Aorta (tissue), 5 donors: ENCODE data around the gene THADA. TPM values are rescaled to one million over a fixed set of nuclear protein-coding genes. Genes with fewer than 3 reads are reported as not detected.

ENCODE experiments used
- ATAC-seq: fragments of 200-7000 bp; cut with Tn5 transposase; one replicate; pipeline ENCODE4 v1.9.1; 2022; ENCODE audit warnings: moderate library complexity; ENCODE audit not compliant: low FRiP score
- DNase-seq, 2 donors: peaks; one replicate each; pipeline ENCODE4 v3.0.0-alpha.2; 2020
- H3K27ac ChIP-seq, 2 donors: one replicate each; pipeline ENCODE4 v1.5.1; 2013; ENCODE audit warnings: low read length in 2 of 2, mild to moderate bottlenecking in 2 of 2, moderate library complexity in 2 of 2, control low read depth in 1 of 2, inconsistent platforms in 1 of 2, low read depth in 1 of 2
- H3K27me3 ChIP-seq, 2 donors: one replicate each; pipeline ENCODE4 v1.6.1; 2013; ENCODE audit warnings: control low read depth in 1 of 2, low read length in 1 of 2, mild to moderate bottlenecking in 1 of 2, moderate library complexity in 1 of 2; ENCODE audit not compliant: insufficient read depth in 2 of 2, control insufficient read depth in 1 of 2
- H3K36me3 ChIP-seq, 2 donors: one replicate each; pipeline ENCODE4 v1.6.1; 2013; ENCODE audit warnings: control low read depth in 1 of 2, low read length in 1 of 2, mild to moderate bottlenecking in 1 of 2; ENCODE audit not compliant: insufficient read depth in 2 of 2, control insufficient read depth in 1 of 2
- H3K4me1 ChIP-seq, 2 donors: one replicate each; pipeline ENCODE4 v1.6.1; 2013; ENCODE audit warnings: low read length in 2 of 2, control low read depth in 1 of 2, mild to moderate bottlenecking in 1 of 2, moderate library complexity in 1 of 2; ENCODE audit not compliant: insufficient read depth in 2 of 2, control insufficient read depth in 1 of 2
- H3K4me3 ChIP-seq, 2 donors: one replicate each; pipeline ENCODE4 v1.5.1; 2013; ENCODE audit warnings: low read length in 2 of 2, control low read depth in 1 of 2, mild to moderate bottlenecking in 1 of 2
- H3K9me3 ChIP-seq: one replicate; pipeline ENCODE4 v1.6.1; 2013; ENCODE audit warnings: mild to moderate bottlenecking, low read length; ENCODE audit not compliant: control insufficient read depth
- WGBS, 2 donors: extraction: QIAGEN DNeasy Blood & Tissue Kit; methylation state at CpG; one replicate each; pipeline ENCODE4 v1.1.7; 2013; 5-methylcytosine and 5-hydroxymethylcytosine counted together
- intact Hi-C, 2 donors: fragments of 100-400 bp; cut with DNase I; formaldehyde crosslinking; loops; one replicate each; pipeline versions ENCODE4 v1.14.2 to v1.15.0; 2022
- polyA plus RNA-seq, 2 donors: library from polyadenylated mRNA; stranded (reverse); fragments of 200-250 nt; gene quantifications; one replicate each; pipeline ENCODE4 v1.2.3, GENCODE V29; 2013
- total RNA-seq, 2 donors: library from RNA; stranded (reverse); fragmentation: NEBNext Ultra II Directional; extraction: Animal tissue kit (Norgen Biotek cat#: 25700); gene quantifications; one replicate each; pipeline ENCODE4 v1.2.1, GENCODE V29; 2021
- donor health status: healthy with polysubstance abuse.
- donor health status: Bipolar disorder and iron deficiency.
- donor health status: DM: no; HTN: no; CAD: no.
- donor health status: DM: no; HTN: no; CAD: no.
- donor health status: DM: yes; HTN: yes; CAD: no.

THADA gene
- total and polyA plus RNA-seq, 4 donors: 12.4 to 38.5 (median 25.0) TPM

- Histone ChIP-seq H3K27ac (no peak overlapping the region), H3K9me3 (no peaks in the 10 kb centered on the region), H3K27me3 (no peaks in the 10 kb centered on the region), H3K4me1 (peaks cover 4 to 5% of the 10 kb centered on the region in 2 donors), H3K4me3 (no peak overlapping the region), H3K36me3 (no peaks in the 10 kb centered on the region)
- 6 to 8% methylated on average over 3 of the region's 3 CpGs for WGBS, 2 donors
- ATAC-seq: no peak
- DNase-seq: no peak
- intact Hi-C loops: loop anchor here in 1 of 2 donors (10.0 kb wide), 1 partner anchor 73 kb away; no protein-coding TSS in a partner anchor
These were observed 127.9 kb downstream of the THADA start for GRCh38 chr2:43467891-43468290.

- peaks cover 13 to 15% of the 10 kb centered on the region in 2 donors for H3K4me1 ChIP-seq
- H3K4me3 ChIP-seq: no peak overlapping the region
- peak overlapping the region; percentile 11 to 63 for H3K27ac ChIP-seq
- no peaks in the 10 kb centered on the region for H3K36me3 ChIP-seq
- WGBS, 2 donors: 55 to 64% methylated on average over 2 of the region's 2 CpGs
- no peaks in the 10 kb centered on the region for H3K27me3 ChIP-seq
- intact Hi-C loops: loop anchor here in 1 of 2 donors (10.0 kb wide), 1 partner anchor 70 kb away; no protein-coding TSS in a partner anchor
- no peaks in the 10 kb centered on the region for H3K9me3 ChIP-seq
- DNase-seq (no peak), ATAC-seq (no peak)
These were observed 130.6 kb downstream of the THADA start for GRCh38 chr2:43465234-43465633.

- DNase-seq (no peak), ATAC-seq (peak; percentile 67)
- peak overlapping the region in 1 of 2 donors; percentile 33 for H3K27ac ChIP-seq
- H3K27me3 ChIP-seq: no peaks in the 10 kb centered on the region
- no peaks in the 10 kb centered on the region for H3K36me3 ChIP-seq
- peaks cover 13 to 16% of the 10 kb centered on the region in 2 donors for H3K4me1 ChIP-seq
- 3 to 6% methylated on average over 7 of the region's 7 CpGs for WGBS, 2 donors
- intact Hi-C loops: loop anchor here (5.0 to 10.0 kb wide), 4 partner anchors 47 to 152 kb away; no protein-coding TSS in a partner anchor
- H3K4me3 ChIP-seq: no peak overlapping the region
- H3K9me3 ChIP-seq: no peaks in the 10 kb centered on the region
These were observed 131.2 kb downstream of the THADA start for GRCh38 chr2:43464590-43464989.

DNA sequence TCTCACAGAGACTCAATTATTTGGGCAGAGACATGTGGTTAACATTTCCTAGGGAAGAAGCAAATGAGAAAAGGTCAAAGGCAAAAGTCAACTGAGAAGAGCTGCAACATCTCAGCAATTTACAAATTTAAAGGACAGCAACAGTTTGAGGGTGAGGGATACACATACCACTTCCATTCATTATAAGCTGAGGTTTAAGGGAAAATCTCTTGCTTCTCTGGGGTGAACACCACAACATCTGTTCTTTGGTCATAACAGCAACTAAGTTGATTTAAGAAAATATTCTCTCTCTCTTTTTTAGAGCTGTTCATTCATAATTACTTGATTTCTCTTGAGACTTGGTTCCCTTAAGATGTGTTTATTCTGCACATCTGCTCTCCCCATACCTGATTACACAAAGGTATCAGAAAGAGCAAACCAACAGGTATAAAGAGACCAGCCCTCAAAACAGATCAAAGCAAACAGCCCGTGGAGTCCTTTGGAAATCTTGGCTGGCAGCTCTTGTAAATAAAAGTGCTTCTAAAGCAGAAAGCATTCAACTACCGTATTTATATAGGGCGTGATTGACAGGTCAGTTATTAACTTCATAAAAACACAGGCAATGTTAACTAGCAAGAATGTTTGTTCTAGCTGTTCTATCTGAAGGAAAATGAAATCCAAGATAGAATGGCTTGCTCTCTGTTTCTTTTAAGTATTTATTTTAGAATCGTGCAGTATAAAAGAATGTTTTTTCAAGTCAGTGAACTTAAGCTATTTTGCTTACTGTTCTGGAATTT is 132.8 kb downstream of the THADA start:
- peaks cover 13 to 16% of the 10 kb centered on the region in 2 donors for H3K4me1 ChIP-seq
- H3K27ac ChIP-seq: no peak overlapping the region
- H3K36me3 ChIP-seq: no peaks in the 10 kb centered on the region
- DNase-seq (no peak), ATAC-seq (no peak)
- no peak overlapping the region for H3K4me3 ChIP-seq
- 4 to 6% methylated on average over 4 of the region's 4 CpGs for WGBS, 2 donors
- H3K27me3 ChIP-seq: no peaks in the 10 kb centered on the region
- H3K9me3 ChIP-seq: no peaks in the 10 kb centered on the region
- intact Hi-C loops: loop anchor here (5.0 to 10.0 kb wide), 4 partner anchors 46 to 151 kb away; no protein-coding TSS in a partner anchor

- ATAC-seq (no peak), DNase-seq (no peak)
- H3K4me1 ChIP-seq: peaks cover 13 to 16% of the 10 kb centered on the region in 2 donors
- intact Hi-C loops: loop anchor here (5.0 to 10.0 kb wide), 4 partner anchors 44 to 149 kb away; no protein-coding TSS in a partner anchor
- H3K27me3 ChIP-seq: no peaks in the 10 kb centered on the region
- 41 to 64% methylated on average over 3 of the region's 3 CpGs for WGBS, 2 donors
- H3K27ac ChIP-seq: peak overlapping the region in 1 of 2 donors; percentile 89
- H3K9me3 ChIP-seq: no peaks in the 10 kb centered on the region
- H3K36me3 ChIP-seq: no peaks in the 10 kb centered on the region
- H3K4me3 ChIP-seq: no peak overlapping the region
These were observed 134.3 kb downstream of the THADA start for GRCh38 chr2:43461453-43462073.

GRCh38 chr2:43460611-43461365 is 135.1 kb downstream of the THADA start:
- H3K27me3 ChIP-seq: no peaks in the 10 kb centered on the region
- ATAC-seq (no peak), DNase-seq (no peak)
- H3K4me1 ChIP-seq: peaks cover 9 to 16% of the 10 kb centered on the region in 2 donors
- no peaks in the 10 kb centered on the region for H3K36me3 ChIP-seq
- no peaks in the 10 kb centered on the region for H3K9me3 ChIP-seq
- H3K27ac ChIP-seq: peak overlapping the region; percentile 30 to 58
- intact Hi-C loops: loop anchor here (5.0 to 10.0 kb wide), 4 partner anchors 43 to 148 kb away; no protein-coding TSS in a partner anchor
- no peak overlapping the region for H3K4me3 ChIP-seq
- WGBS, 2 donors: 45 to 52% methylated on average over 4 of the region's 4 CpGs

- Histone ChIP-seq H3K4me1 (peaks cover 9 to 16% of the 10 kb centered on the region in 2 donors), H3K4me3 (no peak overlapping the region), H3K36me3 (no peaks in the 10 kb centered on the region), H3K9me3 (no peaks in the 10 kb centered on the region), H3K27ac (peak overlapping the region in 1 of 2 donors; percentile 30), H3K27me3 (no peaks in the 10 kb centered on the region)
- WGBS, 2 donors: 56 to 57% methylated on average over 1 of the region's 1 CpG
- intact Hi-C loops: loop anchor here (5.0 to 10.0 kb wide), 4 partner anchors 43 to 148 kb away; no protein-coding TSS in a partner anchor
- DNase-seq: no peak
- ATAC-seq: no peak
These were observed 135.7 kb downstream of the THADA start for GRCh38 chr2:43460174-43460546.

DNA sequence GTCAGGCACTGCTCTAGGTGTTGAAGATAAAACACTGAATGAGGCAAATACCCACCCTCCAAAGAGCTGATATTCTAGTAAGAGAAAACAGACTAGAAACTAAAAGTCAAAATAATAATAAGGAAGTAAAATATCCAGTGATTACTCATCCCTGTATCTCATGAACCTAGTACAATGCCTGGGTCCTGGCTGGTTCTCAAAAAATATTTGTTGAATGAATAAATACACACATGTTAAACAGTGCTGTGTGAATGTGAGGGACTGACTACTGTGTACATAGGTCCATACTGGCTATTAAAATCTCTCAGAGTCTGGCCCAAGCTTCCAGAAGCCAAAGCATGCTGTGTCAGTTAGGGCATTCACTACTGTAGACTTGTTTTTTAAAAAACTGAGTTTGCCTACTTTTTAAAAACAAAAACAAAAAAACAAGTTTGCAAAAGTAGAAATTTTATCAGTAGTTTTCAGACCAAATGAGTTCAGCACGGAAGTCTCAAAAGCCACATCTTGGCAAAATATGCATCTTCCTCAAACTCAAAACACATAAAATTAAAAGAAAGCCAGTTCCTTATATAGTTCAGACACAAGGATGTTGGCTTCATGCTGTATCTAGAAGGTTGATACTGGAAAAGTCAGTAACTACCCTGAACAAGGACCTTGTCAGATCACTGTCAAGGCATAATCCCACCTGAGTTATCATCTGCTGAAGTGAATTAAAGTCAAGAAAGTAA is 136.2 kb downstream of the THADA start:
- WGBS, 2 donors: 0 to 6% methylated on average over 1 of the region's 1 CpG
- Histone ChIP-seq H3K27ac (peak overlapping the region; percentile 44 to 67), H3K9me3 (no peaks in the 10 kb centered on the region), H3K36me3 (no peaks in the 10 kb centered on the region), H3K4me1 (peaks cover 9 to 16% of the 10 kb centered on the region in 2 donors), H3K4me3 (no peak overlapping the region), H3K27me3 (no peaks in the 10 kb centered on the region)
- DNase-seq (no peak), ATAC-seq (no peak)
- intact Hi-C loops: loop anchor here (5.0 to 10.0 kb wide), 4 partner anchors 42 to 147 kb away; no protein-coding TSS in a partner anchor
